Measurements from ENCODE around the gene KRTAP2-2. TPM values are rescaled to one million over a fixed set of nuclear protein-coding genes. Genes with fewer than 3 reads are reported as not detected.
"Not testable (repeated sequence)": the region's sequence is repeated elsewhere in the genome, so short reads cannot be mapped to it uniquely, and the experiment has no call there.

The KRTAP2-2 gene
- total and polyA plus RNA-seq, 2 donors (not counting 3 experiments of a cell fraction or from before 2014, with no cell fraction given): not detected

- no peak within 1 kb of the TSS for H2AFZ ChIP-seq (ENCODE audit: low read depth, low read length)
- intact Hi-C loops (cut with micrococcal nuclease) (no loop called here), dilution Hi-C loops (cut with MboI; ENCODE audit: extremely low pct_ligation_motif_present, low sequenced_read_pairs) (no loop called here)
- TF ChIP-seq MAX (IDR thresholded peaks at IDR 0.05; ENCODE audit: insufficient read depth, insufficient read length) (no peak), GATA2 (IDR thresholded peaks at IDR 0.05; ENCODE audit: insufficient read depth, insufficient read length, low read depth, low read length) (no peak), EZH2 (IDR thresholded peaks at IDR 0.05; ENCODE audit: borderline replicate concordance, low read depth, low read length, severe bottlenecking) (no peak), JUN (IDR thresholded peaks at IDR 0.05; ENCODE audit: borderline replicate concordance, insufficient read depth, insufficient read length, low read depth) (no peak), MYC (IDR thresholded peaks at IDR 0.05; ENCODE audit: low read depth, low read length) (no peak)
- ChIA-PET CTCF (no interaction called here), POLR2A (no interaction called here)
- H3K4me2 ChIP-seq (ENCODE audit: insufficient read depth, low read length): no peak within 1 kb of the TSS
- no peak within 1 kb of the TSS for H3K9ac ChIP-seq (replicated peaks; ENCODE audit: extremely low read depth, insufficient read depth, low read length)
- DNase-seq (ENCODE audit: low read depth, low spot score) (no peak), FAIRE-seq (no peak)
- no peaks in the 10 kb centered on the region for H3K79me2 ChIP-seq (ENCODE audit: control insufficient read depth, insufficient read depth, low read length)
- H3K27ac ChIP-seq (ENCODE audit: insufficient read depth, low read depth, low read length): no peak within 1 kb of the TSS
- H3K9me3 ChIP-seq (replicated peaks; ENCODE audit: control insufficient read depth, insufficient read depth, low read length): no peaks in the 10 kb centered on the region
- H3K9me1 ChIP-seq (replicated peaks; ENCODE audit: control insufficient read depth, extremely low read depth, insufficient read depth, low read length): no peaks in the 10 kb centered on the region
- H3K27me3 ChIP-seq (ENCODE audit: control insufficient read depth in 2 of 2, insufficient read depth in 2 of 2, low read length in 2 of 2): peaks cover 4 to 5% of the 10 kb centered on the region in 2 experiments
- BruUV-seq (replicated peaks): no TSS peak
- no peak within 1 kb of the TSS for H3K4me3 ChIP-seq (replicated peaks in 1 of 3; ENCODE audit: insufficient read depth in 1 of 3, low read depth in 1 of 3, low read length in 3 of 3)
- H4K20me1 ChIP-seq (replicated peaks; ENCODE audit: control insufficient read depth, extremely low read depth, insufficient read depth, low read length): no peaks in the 10 kb centered on the region
- H3K36me3 ChIP-seq (ENCODE audit: control insufficient read depth in 2 of 2, extremely low read depth in 1 of 2, insufficient read depth in 2 of 2, low read length in 2 of 2): no peaks in the 10 kb centered on the region
- H3K4me1 ChIP-seq (ENCODE audit: control insufficient read depth, extremely low read depth, insufficient read depth, low read length): no peaks in the 10 kb centered on the region
These were observed 11.0 kb upstream of the KRTAP2-2 start, which contains the start of gene KRTAP2-4 for GRCh38 chr17:41065829-41066624. Gene KRTAP2-4, minus strand, starts transcription at chr17:41065879. Its CDS starts 34 bp downstream, at chr17:41065845.

GRCh38 chr17:41065016-41065689 lies 10.1 kb upstream of the KRTAP2-2 start:
- intact Hi-C loops (cut with micrococcal nuclease): not testable (repeated sequence)

More at GRCh38 chr17:41065016-41065689, 10.1 kb upstream of the KRTAP2-2 start:
- BruUV-seq (replicated peaks); H3K27me3 ChIP-seq (ENCODE audit: control insufficient read depth in 2 of 2, insufficient read depth in 2 of 2, low read length in 2 of 2); H3K4me1 ChIP-seq (ENCODE audit: control insufficient read depth, extremely low read depth, insufficient read depth, low read length); DNase-seq (ENCODE audit: low read depth, low spot score); H4K20me1 ChIP-seq (replicated peaks; ENCODE audit: control insufficient read depth, extremely low read depth, insufficient read depth, low read length); H2AFZ ChIP-seq (ENCODE audit: low read depth, low read length); POLR2A ChIA-PET; H3K9ac ChIP-seq (replicated peaks; ENCODE audit: extremely low read depth, insufficient read depth, low read length); H3K9me1 ChIP-seq (replicated peaks; ENCODE audit: control insufficient read depth, extremely low read depth, insufficient read depth, low read length); dilution Hi-C loops (cut with MboI; ENCODE audit: extremely low pct_ligation_motif_present, low sequenced_read_pairs); H3K9me3 ChIP-seq (replicated peaks; ENCODE audit: control insufficient read depth, insufficient read depth, low read length); H3K4me2 ChIP-seq (ENCODE audit: insufficient read depth, low read length); FAIRE-seq; H3K79me2 ChIP-seq (ENCODE audit: control insufficient read depth, insufficient read depth, low read length); CTCF ChIA-PET; H3K4me3 ChIP-seq (replicated peaks in 1 of 3; ENCODE audit: insufficient read depth in 1 of 3, low read depth in 1 of 3, low read length in 3 of 3); H3K27ac ChIP-seq (ENCODE audit: insufficient read depth, low read depth, low read length); H3K36me3 ChIP-seq (ENCODE audit: control insufficient read depth in 2 of 2, extremely low read depth in 1 of 2, insufficient read depth in 2 of 2, low read length in 2 of 2): not testable (repeated sequence)
